Measurements from ENCODE around the gene ACVR1B. TPM values are rescaled to one million over a fixed set of nuclear protein-coding genes. Genes with fewer than 3 reads are reported as not detected.

Gene ACVR1B
- total and polyA plus RNA-seq, 2 donors (not counting 3 experiments of a cell fraction or from before 2014, with no cell fraction given) = 29.0 to 33.7 TPM

GRCh38 chr12:51908876-51909592, 42.5 kb upstream of the ACVR1B start:
- Histone ChIP-seq H3K27ac (ENCODE audit: insufficient read depth, low read depth, low read length) (peak overlapping the region; percentile 99), H3K4me2 (ENCODE audit: insufficient read depth, low read length) (peak overlapping the region; percentile 96), H3K27me3 (ENCODE audit: control insufficient read depth in 2 of 2, insufficient read depth in 2 of 2, low read length in 2 of 2) (no peaks in the 10 kb centered on the region), H4K20me1 (replicated peaks; ENCODE audit: control insufficient read depth, extremely low read depth, insufficient read depth, low read length) (no peaks in the 10 kb centered on the region), H3K4me1 (ENCODE audit: control insufficient read depth, extremely low read depth, insufficient read depth, low read length) (peaks cover 80% of the 10 kb centered on the region), H2AFZ (ENCODE audit: low read depth, low read length) (no peak overlapping the region), H3K9ac (replicated peaks; ENCODE audit: extremely low read depth, insufficient read depth, low read length) (peak overlapping the region; percentile 95), H3K9me3 (replicated peaks; ENCODE audit: control insufficient read depth, insufficient read depth, low read length) (no peaks in the 10 kb centered on the region), H3K79me2 (ENCODE audit: control insufficient read depth, insufficient read depth, low read length) (peaks cover 68% of the 10 kb centered on the region), H3K4me3 (replicated peaks in 1 of 3; ENCODE audit: insufficient read depth in 1 of 3, low read depth in 1 of 3, low read length in 3 of 3) (peak overlapping the region; percentile 85 to 92 (median 86)), H3K36me3 (ENCODE audit: control insufficient read depth in 2 of 2, extremely low read depth in 1 of 2, insufficient read depth in 2 of 2, low read length in 2 of 2) (peaks cover 8% of the 10 kb centered on the region in 2 experiments), H3K9me1 (replicated peaks; ENCODE audit: control insufficient read depth, extremely low read depth, insufficient read depth, low read length) (no peaks in the 10 kb centered on the region)
- no TSS peak for BruUV-seq (replicated peaks)
- no peak for TF ChIP-seq FOS (IDR thresholded peaks at IDR 0.05; ENCODE audit: borderline replicate concordance, insufficient read depth, low read length)
- no peak for TF ChIP-seq JUN (IDR thresholded peaks at IDR 0.05; ENCODE audit: borderline replicate concordance, insufficient read depth, insufficient read length, low read depth)
- no peak for TF ChIP-seq POLR2A (IDR thresholded peaks at IDR 0.05; ENCODE audit: low read depth, low read length)
- TF ChIP-seq MAX (IDR thresholded peaks at IDR 0.05; ENCODE audit: insufficient read depth, insufficient read length) = no peak
- no peak for TF ChIP-seq CTCF (IDR thresholded peaks at IDR 0.05; ENCODE audit: extremely low read depth in 1 of 2, insufficient read depth in 1 of 2, low read depth in 1 of 2, low read length in 2 of 2)
- TF ChIP-seq MYC (IDR thresholded peaks at IDR 0.05; ENCODE audit: low read depth, low read length) = no peak
- TF ChIP-seq GATA2 (IDR thresholded peaks at IDR 0.05; ENCODE audit: insufficient read depth, insufficient read length, low read depth, low read length) = no peak
- no peak for DNase-seq (ENCODE audit: low read depth, low spot score)
- intact Hi-C loops (cut with micrococcal nuclease) (no loop called here), dilution Hi-C loops (cut with MboI; ENCODE audit: extremely low pct_ligation_motif_present, low sequenced_read_pairs) (no loop called here)
- peak; percentile 40 for FAIRE-seq
- ChIA-PET CTCF (interaction anchor here (1.0 to 11.4 kb wide), 5 partner anchors 12 to 72 kb away, joined by 3 to 286 read pairs (median 5); no protein-coding TSS in a partner anchor), POLR2A (no interaction called here)
